GM12878 (cell line): Measurements from ENCODE around the gene ZMYND19.

Experiments
- CTCF ChIP-seq, 3 experiments: IDR thresholded peaks in 2 of 3; conservative IDR thresholded peaks in 1 of 3; 2 replicates each; pipeline ENCODE4 v1.5.1; 2011; ENCODE audit warnings: low read depth in 3 of 3, low read length in 3 of 3, mild to moderate bottlenecking in 3 of 3, control low read depth in 2 of 3, moderate library complexity in 2 of 3, inconsistent platforms in 1 of 3, mixed read lengths in 1 of 3; ENCODE audit not compliant: control insufficient read depth in 2 of 3, insufficient read depth in 1 of 3; ENCODE audit errors: extremely low read depth in 1 of 3
- FOXM1 ChIP-seq: IDR thresholded peaks from 2 replicates; pipeline ENCODE4 v1.6.1; 2012; ENCODE audit warnings: low read depth, mild to moderate bottlenecking, inconsistent platforms, low read length, moderate library complexity
- POLR2AphosphoS5 ChIP-seq: IDR thresholded peaks from 2 replicates; pipeline ENCODE4 v1.6.1; 2011; ENCODE audit warnings: mild to moderate bottlenecking, low read length, inconsistent platforms

DNA sequence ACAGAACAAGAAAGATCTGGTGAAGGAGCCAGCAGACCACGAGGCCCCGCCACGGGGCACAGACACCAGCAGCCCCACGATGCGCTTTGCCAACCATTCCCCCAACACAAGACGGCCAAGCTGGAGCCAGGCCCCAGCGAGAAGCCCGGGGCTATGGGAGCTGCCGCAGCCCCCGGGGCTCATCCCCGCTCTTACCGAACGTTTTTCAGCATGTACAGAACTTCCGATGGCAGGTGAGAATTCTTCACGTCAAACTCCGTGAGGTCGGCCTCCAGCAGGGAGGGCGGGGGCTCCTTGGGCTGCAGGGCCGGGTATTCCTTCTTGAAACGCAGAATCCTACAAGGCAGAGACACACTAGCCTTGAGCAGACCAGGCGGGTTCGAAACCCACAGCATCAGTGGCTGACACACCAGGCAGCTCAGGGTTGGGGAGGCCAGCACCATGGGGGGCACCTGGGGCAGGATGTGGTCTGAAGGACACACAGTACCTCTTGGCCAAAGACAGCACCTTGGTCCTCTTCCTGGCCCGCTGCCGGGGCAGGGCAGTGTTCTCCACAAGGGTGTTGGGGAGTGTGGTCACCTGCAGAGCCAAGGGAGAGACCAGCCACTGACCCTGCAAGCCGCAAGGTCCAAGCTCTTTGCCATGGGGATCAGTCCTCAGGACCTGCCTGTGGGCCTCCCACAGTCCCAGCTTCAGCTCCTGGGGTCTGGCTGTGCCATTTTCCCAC, 46.9 kb downstream of the ZMYND19 start:
- TF ChIP-seq POLR2AphosphoS5 (no peak), CTCF (IDR thresholded peaks at IDR 0.05 in 2 of 3, conservative IDR thresholded peaks at IDR 0.05 in 1 of 3; ENCODE audit: control insufficient read depth in 2 of 3, extremely low read depth in 1 of 3, insufficient read depth in 1 of 3, low read depth in 3 of 3, low read length in 3 of 3) (no peak), FOXM1 (no peak)
